HepG2 (cell line): ENCODE measurements around the gene OVAAL. TPM values are rescaled to one million over a fixed set of nuclear protein-coding genes. Genes with fewer than 3 reads are reported as not detected.

Experiments used
- CBX5 ChIP-seq: sonication (generic); formaldehyde crosslinking; IDR thresholded peaks from 2 replicates; pipeline ENCODE4 v1.4.0; 2020; ENCODE audit warnings: missing genetic modification reagents, borderline replicate concordance
- EP300 ChIP-seq, 3 experiments: sonication (generic) in 1 of 3; formaldehyde crosslinking in 1 of 3; IDR thresholded peaks; 2 replicates each; pipeline versions ENCODE4 v1.5.1 to v1.6.1; 2011 to 2020; ENCODE audit warnings: low read depth in 2 of 3, low read length in 2 of 3, borderline replicate concordance in 1 of 3, improper control_type of control experiment in 1 of 3, mild to moderate bottlenecking in 1 of 3, missing genetic modification reagents in 1 of 3, moderate library complexity in 1 of 3
- FOSL2 ChIP-seq: sonication (generic); formaldehyde crosslinking; IDR thresholded peaks from 2 replicates; pipeline ENCODE4 v1.4.0; 2020; ENCODE audit warnings: missing genetic modification reagents
- IRF1 ChIP-seq: sonication (generic); formaldehyde crosslinking; IDR thresholded peaks from 2 replicates; pipeline ENCODE4 v1.4.0; 2020; ENCODE audit warnings: low read depth, mild to moderate bottlenecking, missing genetic modification reagents
- IRF2 ChIP-seq: IDR thresholded peaks from 2 replicates; pipeline ENCODE4 v1.6.1; 2018; ENCODE audit warnings: missing genetic modification reagents, missing compliant biosample characterization
- ISL2 ChIP-seq: sonication (generic); formaldehyde crosslinking; IDR thresholded peaks from 2 replicates; pipeline ENCODE4 v1.5.0; 2020; ENCODE audit warnings: missing genetic modification reagents
- KMT2A ChIP-seq: sonication (generic); formaldehyde crosslinking; IDR thresholded peaks from 2 replicates; pipeline ENCODE4 v1.4.0; 2020; ENCODE audit warnings: missing genetic modification reagents
- PATZ1 ChIP-seq: sonication (generic); formaldehyde crosslinking; IDR thresholded peaks from 2 replicates; pipeline ENCODE4 v1.4.0; 2020; ENCODE audit warnings: missing genetic modification reagents
- SALL2 ChIP-seq: sonication (generic); formaldehyde crosslinking; IDR thresholded peaks from 2 replicates; pipeline ENCODE4 v1.8.1; 2023; ENCODE audit warnings: mild to moderate bottlenecking, missing genetic modification reagents, inconsistent platforms
- YY1 ChIP-seq: IDR thresholded peaks from 2 replicates; pipeline ENCODE4 v1.6.1; 2011; ENCODE audit warnings: low read length, low read depth, moderate library complexity, mild to moderate bottlenecking; ENCODE audit not compliant: insufficient read depth, insufficient replicate concordance
- ZNF800 ChIP-seq: sonication (generic); formaldehyde crosslinking; IDR thresholded peaks from 2 replicates; pipeline ENCODE4 v1.4.0; 2020; ENCODE audit warnings: missing genetic modification reagents
- ZNF839 ChIP-seq: sonication (generic); formaldehyde crosslinking; IDR thresholded peaks from 2 replicates; pipeline ENCODE4 v1.4.0; 2020; ENCODE audit warnings: missing genetic modification reagents, mild to moderate bottlenecking, borderline replicate concordance
- polyA plus RNA-seq, 8 experiments: library from polyadenylated mRNA; depleted of rRNA in 3 of 8; stranded (reverse) in 7 of 8; unstranded in 1 of 8; fragments of >200 nt; fragmentation: Illumina TruSeq in 4 of 8; extraction: Trizol in 4 of 8; gene quantifications; 2 replicates each; pipeline versions ENCODE4 v1.2.1 to v1.2.3, GENCODE V29; 2011 to 2016; ENCODE audit warnings: low read depth in 4 of 8, missing spikeins in 1 of 8, mixed read lengths in 1 of 8; ENCODE audit not compliant: insufficient read depth in 1 of 8
- total RNA-seq, 5 experiments: library from RNA; depleted of rRNA; stranded (reverse); fragments of >200 nt; fragmentation: Illumina TruSeq; extraction: Trizol; gene quantifications; 2 replicates each; pipeline ENCODE4 v1.2.3, GENCODE V29; 2016; ENCODE audit warnings: low read depth in 1 of 5
- TF ChIP-seq, protein P1 (sequence below): sonication (generic); formaldehyde crosslinking; IDR thresholded peaks from 2 replicates; pipeline ENCODE4 v1.8.1; 2023; ENCODE audit warnings: mild to moderate bottlenecking, moderate library complexity, missing genetic modification reagents
- TF ChIP-seq, protein P2 (sequence below): sonication (generic); formaldehyde crosslinking; IDR thresholded peaks from 2 replicates; pipeline ENCODE4 v1.5.0; 2020; ENCODE audit warnings: mild to moderate bottlenecking, missing genetic modification reagents, moderate library complexity
- TF ChIP-seq, protein P3 (sequence below): IDR thresholded peaks from 2 replicates; pipeline ENCODE4 v1.4.0; 2020; ENCODE audit warnings: mild to moderate bottlenecking, missing genetic modification reagents

Gene OVAAL
- total and polyA plus RNA-seq, 2 of the 13 experiments (the other 11 are each of a cell fraction or from before 2014, with no cell fraction given) = 0.04 TPM; not detected in 1

GRCh38 chr1:180533266-180533987 is 25.3 kb upstream of the OVAAL start (continued):
- TF ChIP-seq EP300 (IDR thresholded peaks at IDR 0.05; ENCODE audit: low read depth in 2 of 2, low read length in 2 of 2) = no peak
- no peak for TF ChIP-seq EP300 (CRISPR knock-in tag; IDR thresholded peaks at IDR 0.05; ENCODE audit: borderline replicate concordance)
- TF ChIP-seq YY1 = peak; percentile 81
- 0 out of 2 replicates have a peak, but pooled peaks have one; percentile 29 for TF ChIP-seq FOSL2
- no peak for TF ChIP-seq CBX5 (CRISPR knock-in tag)
- no peak for TF ChIP-seq KMT2A (CRISPR knock-in tag)
- 0 out of 2 replicates have a peak, but pooled peaks have one; percentile 31 for TF ChIP-seq IRF2 (CRISPR knock-in tag)
- TF ChIP-seq PATZ1 (CRISPR knock-in tag) = peak; percentile 59; the same call in 1 of the 2 replicates
- no peak for TF ChIP-seq ZNF839
- TF ChIP-seq, protein P1, sequence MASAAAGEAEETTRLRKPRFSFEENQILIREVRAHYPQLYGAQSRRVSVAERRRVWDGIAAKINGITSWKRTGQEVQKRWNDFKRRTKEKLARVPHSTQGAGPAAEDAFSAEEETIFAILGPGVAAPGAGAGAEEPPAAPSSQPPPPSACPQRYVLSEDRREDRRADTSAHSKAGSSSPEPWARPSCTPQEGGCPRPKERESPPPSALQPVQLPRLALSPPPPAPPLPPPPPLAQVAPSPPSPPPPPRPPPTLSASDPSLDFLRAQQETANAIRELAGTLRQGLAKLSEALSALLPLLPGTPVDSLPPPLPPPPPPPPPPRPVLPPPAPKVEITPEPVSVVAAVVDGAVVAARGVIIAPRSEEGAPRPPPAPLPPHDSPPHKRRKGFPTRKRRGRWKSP (CRISPR knock-in tag) = no peak
- no peak for TF ChIP-seq SALL2 (CRISPR knock-in tag)
- no peak for TF ChIP-seq ZNF800 (CRISPR knock-in tag)
- no peak for TF ChIP-seq ISL2 (CRISPR knock-in tag)
- TF ChIP-seq, protein P2, sequence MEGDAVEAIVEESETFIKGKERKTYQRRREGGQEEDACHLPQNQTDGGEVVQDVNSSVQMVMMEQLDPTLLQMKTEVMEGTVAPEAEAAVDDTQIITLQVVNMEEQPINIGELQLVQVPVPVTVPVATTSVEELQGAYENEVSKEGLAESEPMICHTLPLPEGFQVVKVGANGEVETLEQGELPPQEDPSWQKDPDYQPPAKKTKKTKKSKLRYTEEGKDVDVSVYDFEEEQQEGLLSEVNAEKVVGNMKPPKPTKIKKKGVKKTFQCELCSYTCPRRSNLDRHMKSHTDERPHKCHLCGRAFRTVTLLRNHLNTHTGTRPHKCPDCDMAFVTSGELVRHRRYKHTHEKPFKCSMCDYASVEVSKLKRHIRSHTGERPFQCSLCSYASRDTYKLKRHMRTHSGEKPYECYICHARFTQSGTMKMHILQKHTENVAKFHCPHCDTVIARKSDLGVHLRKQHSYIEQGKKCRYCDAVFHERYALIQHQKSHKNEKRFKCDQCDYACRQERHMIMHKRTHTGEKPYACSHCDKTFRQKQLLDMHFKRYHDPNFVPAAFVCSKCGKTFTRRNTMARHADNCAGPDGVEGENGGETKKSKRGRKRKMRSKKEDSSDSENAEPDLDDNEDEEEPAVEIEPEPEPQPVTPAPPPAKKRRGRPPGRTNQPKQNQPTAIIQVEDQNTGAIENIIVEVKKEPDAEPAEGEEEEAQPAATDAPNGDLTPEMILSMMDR = peak; percentile 88
- TF ChIP-seq, protein P3, sequence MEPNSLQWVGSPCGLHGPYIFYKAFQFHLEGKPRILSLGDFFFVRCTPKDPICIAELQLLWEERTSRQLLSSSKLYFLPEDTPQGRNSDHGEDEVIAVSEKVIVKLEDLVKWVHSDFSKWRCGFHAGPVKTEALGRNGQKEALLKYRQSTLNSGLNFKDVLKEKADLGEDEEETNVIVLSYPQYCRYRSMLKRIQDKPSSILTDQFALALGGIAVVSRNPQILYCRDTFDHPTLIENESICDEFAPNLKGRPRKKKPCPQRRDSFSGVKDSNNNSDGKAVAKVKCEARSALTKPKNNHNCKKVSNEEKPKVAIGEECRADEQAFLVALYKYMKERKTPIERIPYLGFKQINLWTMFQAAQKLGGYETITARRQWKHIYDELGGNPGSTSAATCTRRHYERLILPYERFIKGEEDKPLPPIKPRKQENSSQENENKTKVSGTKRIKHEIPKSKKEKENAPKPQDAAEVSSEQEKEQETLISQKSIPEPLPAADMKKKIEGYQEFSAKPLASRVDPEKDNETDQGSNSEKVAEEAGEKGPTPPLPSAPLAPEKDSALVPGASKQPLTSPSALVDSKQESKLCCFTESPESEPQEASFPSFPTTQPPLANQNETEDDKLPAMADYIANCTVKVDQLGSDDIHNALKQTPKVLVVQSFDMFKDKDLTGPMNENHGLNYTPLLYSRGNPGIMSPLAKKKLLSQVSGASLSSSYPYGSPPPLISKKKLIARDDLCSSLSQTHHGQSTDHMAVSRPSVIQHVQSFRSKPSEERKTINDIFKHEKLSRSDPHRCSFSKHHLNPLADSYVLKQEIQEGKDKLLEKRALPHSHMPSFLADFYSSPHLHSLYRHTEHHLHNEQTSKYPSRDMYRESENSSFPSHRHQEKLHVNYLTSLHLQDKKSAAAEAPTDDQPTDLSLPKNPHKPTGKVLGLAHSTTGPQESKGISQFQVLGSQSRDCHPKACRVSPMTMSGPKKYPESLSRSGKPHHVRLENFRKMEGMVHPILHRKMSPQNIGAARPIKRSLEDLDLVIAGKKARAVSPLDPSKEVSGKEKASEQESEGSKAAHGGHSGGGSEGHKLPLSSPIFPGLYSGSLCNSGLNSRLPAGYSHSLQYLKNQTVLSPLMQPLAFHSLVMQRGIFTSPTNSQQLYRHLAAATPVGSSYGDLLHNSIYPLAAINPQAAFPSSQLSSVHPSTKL = 0 out of 2 replicates have a peak, but pooled peaks have one; percentile 20
- no peak for TF ChIP-seq IRF1 (CRISPR knock-in tag)
